IPS-18c (cell line): ENCODE results near the gene HEXIM2.
"Not testable (repeated sequence)": the region's sequence is repeated elsewhere in the genome, so short reads cannot be mapped to it uniquely, and the experiment has no call there.

Experiments used
- H3K4me3 ChIP-seq: 2 replicates; pipeline ENCODE4 v1.7.0; 2013; ENCODE audit warnings: low read depth, mild to moderate bottlenecking, low read length, moderate library complexity; ENCODE audit not compliant: insufficient read depth
- H3K9me3 ChIP-seq: one replicate; pipeline ENCODE4 v1.6.1; 2013; ENCODE audit warnings: mild to moderate bottlenecking, low read length, moderate library complexity; ENCODE audit not compliant: control insufficient read depth, insufficient read depth

HEXIM2 gene

GRCh38 chr17:45175759-45176115 lies 14.1 kb downstream of the HEXIM2 start:
- H3K4me3 ChIP-seq: no peak overlapping the region
- H3K9me3 ChIP-seq: no peaks in the 10 kb centered on the region

- Histone ChIP-seq H3K9me3 (no peaks in the 10 kb centered on the region), H3K4me3 (no peak overlapping the region)
Measured at GRCh38 chr17:45177563-45177962, 15.9 kb downstream of the HEXIM2 start.

DNA sequence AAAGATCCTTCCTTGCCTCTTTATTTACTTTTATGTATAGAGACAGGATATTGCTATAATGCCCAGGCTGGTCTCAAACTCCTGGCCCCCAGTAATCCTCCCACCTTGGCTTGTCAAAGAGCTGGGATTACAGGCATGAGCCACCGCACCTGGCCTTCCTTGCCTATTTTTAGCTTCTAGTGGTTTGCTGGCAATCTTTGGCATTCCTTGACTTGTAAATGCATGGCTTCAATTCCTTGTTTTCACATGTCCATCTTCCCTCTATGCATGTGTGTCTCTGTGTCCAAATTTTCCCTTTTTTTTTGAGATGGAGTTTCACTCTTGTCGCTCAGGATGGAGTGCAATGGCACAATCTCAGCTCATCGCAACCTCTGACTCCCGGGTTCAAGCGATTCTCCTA lies 22.5 kb downstream of the HEXIM2 start:
- no peaks in the 10 kb centered on the region for H3K9me3 ChIP-seq
- no peak overlapping the region for H3K4me3 ChIP-seq

DNA sequence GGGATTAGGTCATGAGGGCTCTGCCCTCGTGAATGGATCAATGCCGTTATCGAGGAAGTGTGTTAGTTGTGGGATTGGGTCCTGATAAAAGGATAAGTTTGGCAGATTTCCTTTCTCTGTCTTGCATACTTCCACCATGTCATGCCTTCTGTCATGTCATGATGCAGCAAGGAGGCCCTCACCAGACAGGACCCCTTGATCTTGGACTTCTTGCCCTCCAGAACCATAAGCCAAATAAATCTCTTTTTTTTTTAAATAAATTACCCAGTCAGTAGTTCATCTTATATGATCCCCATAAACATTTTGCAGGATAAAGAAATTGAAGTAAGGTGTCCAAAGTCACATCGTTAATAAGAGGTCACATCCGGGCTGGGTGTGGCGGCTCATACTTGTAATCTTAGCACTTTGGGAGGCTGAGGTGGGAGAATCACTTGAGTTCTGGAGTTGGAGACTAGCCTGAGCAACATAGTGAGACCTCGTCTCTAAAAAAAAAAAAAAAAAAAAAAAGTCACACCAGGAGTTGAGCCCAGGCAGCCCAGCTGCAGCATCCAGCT lies 25.2 kb downstream of the HEXIM2 start:
- H3K9me3 ChIP-seq: no peaks in the 10 kb centered on the region

DNA sequence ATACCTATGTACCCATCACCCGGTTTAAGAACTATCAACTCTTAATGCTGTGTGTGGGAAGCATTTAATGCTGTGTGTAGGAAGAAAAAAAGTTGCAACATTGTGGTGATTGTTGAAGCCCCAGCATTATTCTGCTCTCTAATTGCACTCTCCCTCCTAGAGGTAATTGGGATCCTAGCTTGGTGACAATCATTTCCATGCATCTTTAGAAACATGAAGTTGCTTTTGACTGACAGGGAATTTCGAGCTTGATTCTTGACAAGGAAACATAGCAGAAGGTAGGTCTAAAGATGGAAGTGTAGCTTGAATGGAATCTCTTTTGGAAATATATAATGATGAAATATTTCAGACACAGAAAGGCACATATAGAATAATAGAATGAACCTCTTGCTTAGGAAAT lies 27.3 kb downstream of the HEXIM2 start:
- H3K4me3 ChIP-seq: no peak overlapping the region
- H3K9me3 ChIP-seq: no peaks in the 10 kb centered on the region

More for the DNA sequence above, 25.2 kb downstream of the HEXIM2 start:
- H3K4me3 ChIP-seq: no peak overlapping the region

- no peaks in the 10 kb centered on the region for H3K9me3 ChIP-seq
- H3K4me3 ChIP-seq: no peak overlapping the region
Measured at GRCh38 chr17:45190503-45191255, 29.0 kb downstream of the HEXIM2 start.

GRCh38 chr17:45195424-45195823 lies 33.7 kb downstream of the HEXIM2 start:
- H3K9me3 ChIP-seq: no peaks in the 10 kb centered on the region
- no peak overlapping the region for H3K4me3 ChIP-seq

GRCh38 chr17:45197108-45197507 lies 35.4 kb downstream of the HEXIM2 start:
- no peak overlapping the region for H3K4me3 ChIP-seq

GRCh38 chr17:45197555-45198334 lies 36.1 kb downstream of the HEXIM2 start:
- Histone ChIP-seq H3K9me3 (no peaks in the 10 kb centered on the region), H3K4me3 (no peak overlapping the region)

More at GRCh38 chr17:45197108-45197507, 35.4 kb downstream of the HEXIM2 start:
- no peaks in the 10 kb centered on the region for H3K9me3 ChIP-seq

- Histone ChIP-seq H3K4me3 (no peak overlapping the region), H3K9me3 (no peaks in the 10 kb centered on the region)
Measured at GRCh38 chr17:45200701-45201100, 39.0 kb downstream of the HEXIM2 start.

DNA sequence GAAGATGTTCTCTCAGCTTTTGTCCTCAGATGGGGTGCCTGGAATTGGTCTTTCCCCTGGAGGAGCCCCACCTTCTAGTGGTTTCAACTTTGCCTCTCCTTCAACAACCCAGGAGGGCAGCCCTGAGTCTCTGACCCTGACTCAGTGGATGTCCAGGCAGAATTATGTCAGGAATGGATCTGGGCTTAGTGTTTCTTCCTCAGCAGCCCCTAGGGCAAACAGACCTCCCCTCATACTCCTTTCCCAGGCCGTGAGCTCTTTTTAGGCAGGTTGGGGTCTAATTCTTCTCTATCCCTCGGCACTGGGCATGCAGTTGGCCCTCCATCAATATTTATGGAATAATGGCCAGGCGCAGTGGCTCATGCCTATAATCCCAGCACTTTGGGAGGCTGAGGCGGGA lies 39.8 kb downstream of the HEXIM2 start:
- H3K9me3 ChIP-seq: no peaks in the 10 kb centered on the region

DNA sequence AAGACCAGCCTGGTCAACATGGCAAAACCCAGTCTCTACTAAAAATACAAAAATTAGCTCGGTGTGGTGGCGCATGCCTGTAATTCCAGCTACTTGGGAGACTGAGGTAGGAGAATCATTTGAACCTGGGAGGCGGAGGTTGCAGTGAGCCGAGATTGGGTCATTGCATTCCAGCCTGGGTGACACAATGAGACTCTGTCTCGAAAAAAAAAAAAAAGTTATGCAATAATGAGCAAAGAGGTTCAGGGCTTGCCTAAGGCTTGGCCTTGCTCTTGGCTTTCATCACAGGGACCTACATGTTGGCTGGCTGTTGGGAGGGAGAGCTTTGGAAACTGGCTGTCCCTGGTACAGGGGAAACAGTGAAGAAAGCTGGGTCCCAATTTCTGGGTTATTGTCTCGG lies 40.2 kb downstream of the HEXIM2 start:
- H3K9me3 ChIP-seq, H3K4me3 ChIP-seq: not testable (repeated sequence)

More for the DNA sequence above, 39.8 kb downstream of the HEXIM2 start:
- H3K4me3 ChIP-seq: no peak overlapping the region

GRCh38 chr17:45218895-45219661 lies 57.4 kb downstream of the HEXIM2 start:
- Histone ChIP-seq H3K9me3 (no peaks in the 10 kb centered on the region), H3K4me3 (no peak overlapping the region)
